K562 (cell line): ENCODE measurements around the gene NEUROD6. TPM values are rescaled to one million over a fixed set of nuclear protein-coding genes. Genes with fewer than 3 reads are reported as not detected.

Experiments used
- ATAC-seq: fragments of 200-7000 bp; cut with Tn5 transposase; 3 replicates; pipeline ENCODE4 v1.9.1; 2020; ENCODE audit warnings: moderate library complexity
- BruUV-seq: library from RNA; stranded (reverse); fragments of 400-500 nt; replicated peaks from 2 replicates; lab custom pipeline; 2021; lab: Mats Ljungman, UMichigan
- CTCF ChIA-PET: fragments of 300-600 bp; formaldehyde crosslinking; extraction: SDS; loops from one replicate; lab custom pipeline; 2021; ENCODE audit warnings: low intra/inter-chr PET ratio; lab: Yijun Ruan, JAX
- POLR2A ChIA-PET: fragments of 300-600, 350-650 bp; sonication (Branson Sonifier 250); formaldehyde crosslinking; extraction: SDS; loops from one replicate; lab custom pipeline; 2021; ENCODE audit warnings: antibody characterized with exemption, inconsistent platforms; lab: Yijun Ruan, JAX
- DNase-seq, 4 experiments: peaks; one replicate each; pipeline versions ENCODE4 v3.0.0 to v3.0.0-alpha.2; 2011 to 2018; ENCODE audit warnings: low spot score in 3 of 4, mixed read lengths in 3 of 4; ENCODE audit errors: extremely low read depth in 1 of 4
- FAIRE-seq: peaks from 2 replicates; lab custom pipeline; 2011; peaks lifted over from hg19 to GRCh38; lab: Jason Lieb, UNC
- H2AFZ ChIP-seq: 2 replicates; pipeline ENCODE4 v1.6.0; 2011; ENCODE audit warnings: low read depth, low read length, control low read depth, inconsistent platforms
- H3K27ac ChIP-seq: fragments of 200-600 bp; 3 replicates; pipeline ENCODE4 v1.8.0; 2011; ENCODE audit warnings: low read depth, mild to moderate bottlenecking, control low read depth, inconsistent platforms, low read length, moderate library complexity, mixed read lengths; ENCODE audit errors: extremely low read depth
- H3K27me3 ChIP-seq, 2 experiments: fragments of 300-600 bp in 1 of 2; 2 replicates in 1 of 2; 3 replicates in 1 of 2; pipeline versions ENCODE4 v1.6.0 to v1.8.0; 2011; ENCODE audit warnings: inconsistent platforms in 2 of 2, low read length in 2 of 2, mild to moderate bottlenecking in 1 of 2, mixed read lengths in 1 of 2, moderate library complexity in 1 of 2; ENCODE audit not compliant: control insufficient read depth in 2 of 2, insufficient read depth in 2 of 2
- H3K36me3 ChIP-seq: fragments of 300-600 bp; 3 replicates; pipeline ENCODE4 v1.8.0; 2011; ENCODE audit warnings: mild to moderate bottlenecking, low read length, inconsistent platforms; ENCODE audit not compliant: control insufficient read depth, insufficient read depth
- H3K4me1 ChIP-seq, 2 experiments: fragments of 200-600 bp in 1 of 2; replicated peaks in 1 of 2; 2 replicates in 1 of 2; 3 replicates in 1 of 2; pipeline versions ENCODE4 v1.5.1 to v1.8.0; 2011; ENCODE audit warnings: inconsistent platforms in 2 of 2, low read length in 2 of 2, mild to moderate bottlenecking in 1 of 2, mixed read lengths in 1 of 2, moderate library complexity in 1 of 2; ENCODE audit not compliant: control insufficient read depth in 2 of 2, insufficient read depth in 2 of 2
- H3K4me2 ChIP-seq: 2 replicates; pipeline ENCODE4 v1.6.1; 2011; ENCODE audit warnings: low read length, control low read depth, inconsistent platforms, mixed read lengths; ENCODE audit not compliant: insufficient read depth
- H3K4me3 ChIP-seq: fragments of 200-600 bp; sonication (generic), shearing (Covaris generic); 2 replicates; pipeline ENCODE4 v1.5.1; 2016; ENCODE audit warnings: control low read depth, inconsistent platforms
- H3K79me2 ChIP-seq: fragments of 200-600 bp; 3 replicates; pipeline ENCODE4 v1.8.0; 2011; ENCODE audit warnings: low read length, inconsistent platforms; ENCODE audit not compliant: control insufficient read depth, insufficient read depth
- H3K9ac ChIP-seq, 2 experiments: 2 replicates each; pipeline versions ENCODE4 v1.6.0 to v1.6.1; 2011; ENCODE audit warnings: low read depth in 2 of 2, low read length in 2 of 2, control low read depth in 1 of 2, inconsistent platforms in 1 of 2, mild to moderate bottlenecking in 1 of 2, mixed read lengths in 1 of 2; ENCODE audit not compliant: insufficient read depth in 1 of 2
- H3K9me1 ChIP-seq: one replicate; pipeline ENCODE4 v1.6.0; 2011; ENCODE audit warnings: inconsistent platforms, mild to moderate bottlenecking, low read length, moderate library complexity; ENCODE audit not compliant: control insufficient read depth, insufficient read depth
- H3K9me3 ChIP-seq: replicated peaks from 2 replicates; pipeline ENCODE4 v1.5.1; 2011; ENCODE audit warnings: low read depth, low read length, inconsistent platforms; ENCODE audit not compliant: control insufficient read depth, insufficient read depth
- H4K20me1 ChIP-seq: replicated peaks from 2 replicates; pipeline ENCODE4 v1.6.1; 2011; ENCODE audit warnings: low read length, inconsistent platforms, mixed read lengths; ENCODE audit not compliant: control insufficient read depth, insufficient read depth
- BRD9 ChIP-seq: fragments of 450-650 bp; IDR thresholded peaks from 2 replicates; pipeline ENCODE4 v1.6.1; 2018; ENCODE audit warnings: low read depth; ENCODE audit not compliant: partially characterized antibody
- CHD2 ChIP-seq: IDR thresholded peaks from 2 replicates; pipeline ENCODE4 v1.6.1; 2011; ENCODE audit warnings: low read depth, low read length
- TSHZ1 ChIP-seq: fragments of 250-450 bp; sonication (Bioruptor Pico); IDR thresholded peaks from 2 replicates; pipeline ENCODE4 v1.4.0; 2020; ENCODE audit warnings: mild to moderate bottlenecking, moderate library complexity
- ZBTB34 ChIP-seq: fragments of 250-450 bp; sonication (Bioruptor Pico); IDR thresholded peaks from 2 replicates; pipeline ENCODE4 v1.8.0; 2021; ENCODE audit warnings: mild to moderate bottlenecking, moderate library complexity
- ZNF324 ChIP-seq: fragments of 250-450 bp; sonication (Bioruptor Pico); IDR thresholded peaks from 2 replicates; pipeline ENCODE4 v1.4.0; 2020; ENCODE audit warnings: mild to moderate bottlenecking
- ZNF512 ChIP-seq: IDR thresholded peaks from 2 replicates; pipeline ENCODE4 v1.6.1; 2016; ENCODE audit warnings: missing genetic modification characterization, missing compliant biosample characterization
- WGBS: fragments of 100-300 bp; shearing (Covaris generic); methylation state at CpG from one replicate; pipeline ENCODE4 v1.1.6; 2016; ENCODE audit warnings: low coverage, mixed read lengths; ENCODE audit not compliant: insufficient coverage; ENCODE audit errors: missing lambda C conversion rate; 5-methylcytosine and 5-hydroxymethylcytosine counted together
- in situ Hi-C: fragments of 300-500 bp; cut with MboI; formaldehyde crosslinking; loops from 4 replicates; pipeline ENCODE4 v1.15.0; 2018; ENCODE audit warnings: inconsistent platforms, mixed read lengths
- intact Hi-C: fragments of 100-400 bp; cut with micrococcal nuclease; formaldehyde crosslinking; loops from 2 replicates; pipeline ENCODE4 v1.14.2; 2022
- polyA plus RNA-seq, 8 experiments: library from polyadenylated mRNA; depleted of rRNA in 4 of 8; stranded (reverse) in 5 of 8; unstranded in 3 of 8; fragments of >200 nt; fragmentation: Nextera tagmentation in 2 of 8; fragmentation: Illumina TruSeq in 1 of 8; extraction: Ambion mirVana in 2 of 8; extraction: Trizol in 1 of 8; gene quantifications; 2 replicates each; pipeline versions ENCODE4 v1.2.1 to v1.2.3, GENCODE V29; 2011 to 2014; ENCODE audit warnings: inconsistent platforms in 1 of 8, missing spikeins in 1 of 8
- total RNA-seq, 7 experiments: library from RNA; depleted of rRNA in 6 of 7; stranded (reverse); fragments of >200 nt in 6 of 7; fragmentation: Illumina TruSeq in 2 of 7; extraction: Trizol in 2 of 7; gene quantifications; 2 replicates each; pipeline versions ENCODE4 v1.2.1 to v1.2.3, GENCODE V29; 2011 to 2021; ENCODE audit warnings: low replicate concordance in 1 of 7

NEUROD6 gene
- total and polyA plus RNA-seq, 9 of the 15 experiments (the other 6 are each of a cell fraction or from before 2014, with no cell fraction given), result not detected

GRCh38 chr7:31382722-31383121, 42.2 kb upstream of the NEUROD6 start:
- H3K4me2 ChIP-seq, result no peak overlapping the region
- 0% methylated on average over 2 of the region's 2 CpGs for WGBS
- no peaks in the 10 kb centered on the region for H3K79me2 ChIP-seq
- no peaks in the 10 kb centered on the region for H4K20me1 ChIP-seq
- no TSS peak for BruUV-seq
- POLR2A ChIA-PET, result interaction anchor here (0.6 kb wide), 1 partner anchor 117 kb away, joined by 3 read pairs; no protein-coding TSS in a partner anchor
- H3K27me3 ChIP-seq, result no peaks in the 10 kb centered on the region
- H3K27ac ChIP-seq, result no peak overlapping the region
- no peaks in the 10 kb centered on the region for H3K9me3 ChIP-seq
- CTCF ChIA-PET, result no interaction called here
- ATAC-seq (no peak), FAIRE-seq (no peak), DNase-seq (no peak)
- intact Hi-C loops, result no loop called here
- in situ Hi-C loops, result no loop called here
- H3K4me1 ChIP-seq, result no peaks in the 10 kb centered on the region
- no peak for TF ChIP-seq TSHZ1 (CRISPR knock-in tag)
- TF ChIP-seq BRD9, result no peak
- TF ChIP-seq ZBTB34 (CRISPR knock-in tag), result no peak
- no peak for TF ChIP-seq ZNF512 (tag)
- TF ChIP-seq CHD2, result no peak
- TF ChIP-seq ZNF324 (CRISPR knock-in tag), result no peak
- no peak overlapping the region for H3K9ac ChIP-seq
- no peak overlapping the region for H3K4me3 ChIP-seq
- no peaks in the 10 kb centered on the region for H3K36me3 ChIP-seq
- H3K9me1 ChIP-seq, result no peaks in the 10 kb centered on the region
- H2AFZ ChIP-seq, result no peak overlapping the region
